B cell (primary cell): Measurements from ENCODE around the gene KAZN. TPM values are rescaled to one million over a fixed set of nuclear protein-coding genes. Genes with fewer than 3 reads are reported as not detected.

ENCODE experiments used
- ATAC-seq: fragments of 200-7000 bp; cut with Tn5 transposase; one replicate; pipeline ENCODE4 v1.10.0; 2021; ENCODE audit warnings: low read depth, mild to moderate bottlenecking, moderate number of reproducible peaks, moderate library complexity
- CTCF ChIA-PET: fragments of 350-600 bp; sonication (Branson Sonifier 250); formaldehyde crosslinking; loops from one replicate; lab custom pipeline; 2021; ENCODE audit warnings: antibody characterized with exemption, inconsistent platforms; lab: Charles Lee
- POLR2A ChIA-PET: fragments of 350-600 bp; sonication (Branson Sonifier 250); formaldehyde crosslinking; loops from one replicate; lab custom pipeline; 2021; ENCODE audit warnings: antibody characterized with exemption; lab: Charles Lee
- DNase-seq: peaks from one replicate; pipeline ENCODE4 v3.0.0; 2013
- H2AFZ ChIP-seq: 2 replicates; pipeline ENCODE4 v1.6.1; 2012; ENCODE audit warnings: mild to moderate bottlenecking, low read depth, low read length; ENCODE audit not compliant: insufficient read depth, poor library complexity, severe bottlenecking
- H3K27ac ChIP-seq, 2 donors: 1 replicate in 1 of 2; 2 replicates in 1 of 2; pipeline ENCODE4 v1.5.1; 2012 to 2013; ENCODE audit warnings: low read length in 2 of 2, mild to moderate bottlenecking in 2 of 2, moderate library complexity in 1 of 2
- H3K27me3 ChIP-seq, 4 experiments: fragments of 200-600 bp in 1 of 4; sonication (generic) in 1 of 4; replicated peaks in 1 of 4; 1 replicate in 2 of 4; 2 replicates in 2 of 4; pipeline versions ENCODE4 v1.6.1 to v1.7.0; 2013 to 2016; ENCODE audit warnings: low read length in 3 of 4, mild to moderate bottlenecking in 2 of 4, mixed read lengths in 1 of 4, moderate library complexity in 1 of 4; ENCODE audit not compliant: insufficient read depth in 4 of 4, control insufficient read depth in 3 of 4; ENCODE audit errors: control extremely low read depth in 1 of 4
- H3K36me3 ChIP-seq, 2 experiments: replicated peaks in 1 of 2; 1 replicate in 1 of 2; 2 replicates in 1 of 2; pipeline versions ENCODE4 v1.6.1 to v1.7.1; 2013; ENCODE audit warnings: low read length in 1 of 2; ENCODE audit not compliant: insufficient read depth in 2 of 2, control insufficient read depth in 1 of 2; ENCODE audit errors: control extremely low read depth in 1 of 2, extremely low read depth in 1 of 2
- H3K4me1 ChIP-seq, 2 donors: fragments of 200-600 bp in 1 of 2; sonication (generic) in 1 of 2; 1 replicate in 1 of 2; 2 replicates in 1 of 2; pipeline versions ENCODE4 v1.5.1 to v1.6.1; 2013 to 2017; ENCODE audit warnings: low read length in 2 of 2; ENCODE audit not compliant: control insufficient read depth in 2 of 2, insufficient read depth in 2 of 2
- H3K4me2 ChIP-seq: replicated peaks from 2 replicates; pipeline ENCODE3; 2012; ENCODE audit warnings: mild to moderate bottlenecking, low read depth, low read length; ENCODE audit not compliant: poor library complexity, severe bottlenecking
- H3K4me3 ChIP-seq, 5 experiments: fragments of 200-600 bp in 1 of 5; sonication (generic) in 1 of 5; 1 replicate in 3 of 5; 2 replicates in 2 of 5; pipeline versions ENCODE4 v1.5.1 to v1.7.0; 2011 to 2016; ENCODE audit warnings: low read length in 4 of 5, mild to moderate bottlenecking in 4 of 5, low read depth in 2 of 5, control low read depth in 1 of 5, moderate library complexity in 1 of 5; ENCODE audit not compliant: insufficient read depth in 1 of 5; ENCODE audit errors: control extremely low read depth in 1 of 5, extremely low read depth in 1 of 5
- H3K79me2 ChIP-seq: fragments of 200-600 bp; sonication (generic); one replicate; pipeline ENCODE4 v1.6.0; 2016; ENCODE audit warnings: low read length; ENCODE audit not compliant: control insufficient read depth, insufficient read depth
- H3K9ac ChIP-seq: fragments of 200-600 bp; sonication (generic); 2 replicates; pipeline ENCODE4 v1.6.1; 2017; ENCODE audit warnings: mild to moderate bottlenecking, low read length, moderate library complexity
- H3K9me3 ChIP-seq, 3 donors: one replicate each; pipeline versions ENCODE4 v1.6.1 to v1.7.1; 2013; ENCODE audit warnings: low read length in 2 of 3; ENCODE audit not compliant: control insufficient read depth in 2 of 3, insufficient read depth in 1 of 3; ENCODE audit errors: control extremely low read depth in 1 of 3
- H4K20me1 ChIP-seq: 2 replicates; pipeline ENCODE4 v1.6.0; 2012; ENCODE audit warnings: mild to moderate bottlenecking, low read length; ENCODE audit not compliant: insufficient read depth, control insufficient read depth, poor library complexity, severe bottlenecking
- H3K27ac Mint-ChIP-seq: one replicate; pipeline ENCODE4 v1.8.0; 2021; ENCODE audit warnings: mixed read lengths
- H3K27me3 Mint-ChIP-seq: one replicate; pipeline ENCODE4 v1.8.0; 2021; ENCODE audit warnings: mixed read lengths
- H3K4me1 Mint-ChIP-seq: one replicate; pipeline ENCODE4 v1.8.0; 2021; ENCODE audit warnings: mixed read lengths
- H3K4me3 Mint-ChIP-seq: one replicate; pipeline ENCODE4 v1.8.0; 2021; ENCODE audit warnings: mixed read lengths
- H3K9me3 Mint-ChIP-seq: one replicate; pipeline ENCODE4 v1.8.0; 2022; ENCODE audit warnings: mixed read lengths; ENCODE audit not compliant: insufficient read depth
- CTCF ChIP-seq: fragments of 200-600 bp; IDR thresholded peaks from one replicate; pipeline ENCODE4 v1.8.0; 2022; ENCODE audit warnings: antibody characterized with exemption, mild to moderate bottlenecking
- EZH2 ChIP-seq: IDR thresholded peaks from 2 replicates; pipeline ENCODE4 v1.6.1; 2012; ENCODE audit warnings: borderline replicate concordance, low read depth, mild to moderate bottlenecking, moderate library complexity, low read length; ENCODE audit not compliant: insufficient read depth, poor library complexity, severe bottlenecking
- WGBS: methylation state at CpG from one replicate; pipeline ENCODE4 v1.1.5; 2013; ENCODE audit warnings: missing lambda C conversion rate; ENCODE audit not compliant: insufficient coverage; 5-methylcytosine and 5-hydroxymethylcytosine counted together
- intact Hi-C: fragments of 100-400 bp; cut with micrococcal nuclease; formaldehyde crosslinking; loops from one replicate; pipeline ENCODE4 v1.10.0; 2022
- polyA plus RNA-seq: library from polyadenylated mRNA; depleted of rRNA; stranded (reverse); fragments of >200 nt; gene quantifications from 2 replicates; pipeline ENCODE4 v1.2.3, GENCODE V29; 2012
- total RNA-seq, 2 donors: library from RNA; stranded (reverse); fragments of 120-200 nt in 1 of 2; gene quantifications; 1 replicate in 1 of 2; 2 replicates in 1 of 2; pipeline versions ENCODE4 v1.2.3 to v1.2.4, GENCODE V29; 2013 to 2022

Gene KAZN
- total and polyA plus RNA-seq, 2 donors (not counting 1 experiment from before 2014, with no cell fraction given) = 0.13 to 0.39 TPM

DNA sequence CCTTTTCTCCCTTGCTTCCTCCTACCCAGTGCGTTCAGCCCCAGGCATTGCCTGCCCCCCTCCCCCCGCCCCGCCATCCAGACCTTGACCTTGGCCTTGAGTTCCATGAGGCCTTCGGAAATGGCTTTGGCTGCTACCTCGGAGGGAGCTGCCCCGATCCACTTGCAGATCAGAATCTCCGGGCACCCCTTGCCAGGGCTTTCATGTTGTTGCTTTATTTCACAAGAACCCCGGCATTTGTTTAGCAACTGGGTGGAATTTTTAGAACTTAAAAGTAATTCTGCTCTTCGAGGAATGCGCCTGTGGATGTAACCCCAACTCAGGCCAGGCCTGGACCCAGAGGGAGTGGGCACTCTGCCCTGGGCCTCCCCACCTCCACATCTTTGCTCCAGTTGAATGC lies 401.0 kb downstream of the KAZN start:
- Histone ChIP-seq H3K27ac (no peak overlapping the region), H3K36me3 (no peaks in the 10 kb centered on the region), H3K79me2 (no peaks in the 10 kb centered on the region), H3K4me3 (no peak overlapping the region), H3K4me1 (no peaks in the 10 kb centered on the region), H3K9me3 (no peaks in the 10 kb centered on the region), H3K27me3 (no peaks in the 10 kb centered on the region), H3K4me2 (no peak overlapping the region), H4K20me1 (no peaks in the 10 kb centered on the region), H3K9ac (no peak overlapping the region), H2AFZ (no peak overlapping the region)
- Mint-ChIP-seq H3K4me3 (no peak overlapping the region), H3K9me3 (no peaks in the 10 kb centered on the region), H3K4me1 (no peaks in the 10 kb centered on the region), H3K27ac (no peak overlapping the region), H3K27me3 (no peaks in the 10 kb centered on the region)
- 87% methylated on average over 7 of the region's 10 CpGs for WGBS
- ChIA-PET CTCF (no interaction called here), POLR2A (no interaction called here)
- DNase-seq (no peak), ATAC-seq (no peak)
- TF ChIP-seq CTCF = no peak
- TF ChIP-seq EZH2 = no peak
- intact Hi-C loops = no loop called here

DNA sequence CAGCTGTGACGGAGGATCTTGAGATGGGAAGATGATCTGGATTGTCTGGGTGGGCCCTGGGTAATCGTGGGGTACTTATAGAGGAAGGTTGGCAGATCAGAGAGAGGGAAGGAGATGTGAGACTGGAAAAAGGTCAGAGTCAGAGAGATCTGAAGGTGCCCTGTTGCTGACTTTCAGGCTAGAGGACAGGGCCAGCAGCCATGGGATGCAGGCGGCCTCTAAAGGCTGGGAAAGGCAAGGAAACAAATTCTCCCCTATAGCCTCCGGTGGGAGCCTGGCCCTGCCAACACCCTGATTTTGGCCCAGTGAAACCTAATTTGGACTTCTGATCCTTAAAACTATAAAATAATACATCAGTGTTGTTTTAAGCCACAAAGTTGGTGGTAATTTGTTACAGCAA lies 401.5 kb downstream of the KAZN start:
- Histone ChIP-seq H4K20me1 (no peaks in the 10 kb centered on the region), H3K27me3 (no peaks in the 10 kb centered on the region), H3K36me3 (no peaks in the 10 kb centered on the region), H3K9me3 (no peaks in the 10 kb centered on the region), H3K79me2 (no peaks in the 10 kb centered on the region), H3K9ac (no peak overlapping the region), H3K4me1 (no peaks in the 10 kb centered on the region), H3K4me2 (no peak overlapping the region), H3K27ac (no peak overlapping the region), H2AFZ (no peak overlapping the region), H3K4me3 (no peak overlapping the region)
- Mint-ChIP-seq H3K27me3 (no peaks in the 10 kb centered on the region), H3K27ac (no peak overlapping the region), H3K4me3 (no peak overlapping the region), H3K9me3 (no peaks in the 10 kb centered on the region), H3K4me1 (no peaks in the 10 kb centered on the region)
- ChIA-PET POLR2A (no interaction called here), CTCF (no interaction called here)
- TF ChIP-seq EZH2 (no peak), CTCF (no peak)
- no peak for DNase-seq
- ATAC-seq = no peak
- intact Hi-C loops = no loop called here
- 92% methylated on average over 3 of the region's 4 CpGs for whole genome bisulfite sequencing
